Activated T-helper 2 cell treated with anti-CD3 and anti-CD28 coated beads, Interferon-gamma antibody, Interleukin-2, Interleukin-4, amounts not matched to agents 10 μg/mL and 5 μg/mL and 100 μg/mL, durations not matched to agents 14 hours and 24 hours and 36 hours (primary cell): ENCODE measurements around the gene ARMC2. TPM values are rescaled to one million over a fixed set of nuclear protein-coding genes. Genes with fewer than 3 reads are reported as not detected.
"Not testable (repeated sequence)": the region's sequence is repeated elsewhere in the genome, so short reads cannot be mapped to it uniquely, and the experiment has no call there.

Experiments used
- DNase-seq: peaks from one replicate; pipeline ENCODE4 v3.0.0; 2021; ENCODE audit warnings: low spot score
- H3K27ac Mint-ChIP-seq: one replicate; pipeline ENCODE4 v1.8.0; 2021; ENCODE audit warnings: mixed read lengths
- H3K27me3 Mint-ChIP-seq: one replicate; pipeline ENCODE4 v1.8.0; 2021; ENCODE audit warnings: low read depth, mixed read lengths
- H3K36me3 Mint-ChIP-seq: one replicate; pipeline ENCODE4 v1.8.0; 2021; ENCODE audit warnings: low read depth, mixed read lengths
- H3K4me1 Mint-ChIP-seq: one replicate; pipeline ENCODE4 v1.8.0; 2021; ENCODE audit warnings: low read depth, mixed read lengths
- H3K4me3 Mint-ChIP-seq: one replicate; pipeline ENCODE4 v1.8.0; 2021; ENCODE audit warnings: low read depth, mild to moderate bottlenecking, moderate library complexity, mixed read lengths
- H3K9me3 Mint-ChIP-seq: one replicate; pipeline ENCODE4 v1.8.0; 2021; ENCODE audit warnings: mixed read lengths
- intact Hi-C: fragments of 100-400 bp; cut with micrococcal nuclease; formaldehyde crosslinking; loops from one replicate; pipeline ENCODE4 v1.15.1; 2023
- total RNA-seq: library from RNA; stranded (reverse); gene quantifications from 2 replicates; pipeline ENCODE4 v1.2.3, GENCODE V29; 2022

The ARMC2 gene
- total RNA-seq, 1 donor from 2014 or later: 2.7 TPM

DNA sequence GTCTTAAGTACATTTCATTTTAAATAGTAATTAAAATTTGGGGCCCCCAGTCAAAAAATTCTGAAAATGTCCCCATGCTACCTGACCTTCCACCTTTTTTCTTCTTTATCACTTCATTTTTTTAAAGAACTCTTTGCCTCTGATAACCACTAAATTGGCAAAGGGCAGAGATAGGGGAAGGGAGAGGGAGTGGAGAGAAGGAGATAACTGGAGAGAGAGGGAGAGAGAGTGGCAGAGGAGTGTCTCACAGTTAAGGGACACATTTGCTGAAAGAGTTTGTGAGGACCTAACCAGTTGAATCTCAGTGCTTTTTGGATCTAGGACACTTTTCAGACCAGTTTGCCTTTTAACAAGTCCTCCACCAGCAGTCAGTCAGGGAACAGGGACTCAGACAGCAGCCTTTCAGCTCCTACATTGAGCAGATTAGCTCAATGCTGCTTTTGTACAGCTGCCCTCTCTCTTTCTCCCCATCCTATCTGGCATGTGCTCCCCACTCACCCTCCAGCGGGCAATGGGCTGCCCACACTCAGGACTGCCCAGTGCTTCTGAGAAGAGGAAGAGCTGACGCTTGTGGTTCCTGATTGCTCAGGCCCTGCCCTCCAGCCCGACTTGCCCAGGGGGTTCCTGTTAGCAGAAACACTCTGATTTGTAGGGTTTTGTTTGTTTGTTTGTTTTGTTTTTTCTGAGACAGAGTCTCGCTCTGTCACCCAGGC lies 14.4 kb downstream of the ARMC2 start:
- Mint-ChIP-seq H3K27me3 (peaks cover 1% of the 10 kb centered on the region), H3K9me3 (peaks cover 9% of the 10 kb centered on the region), H3K4me1 (peaks cover 21% of the 10 kb centered on the region), H3K4me3 (no peak overlapping the region), H3K36me3 (peaks cover 41% of the 10 kb centered on the region), H3K27ac (no peak overlapping the region)
- no peak for DNase-seq
- intact Hi-C loops: no loop called here

DNA sequence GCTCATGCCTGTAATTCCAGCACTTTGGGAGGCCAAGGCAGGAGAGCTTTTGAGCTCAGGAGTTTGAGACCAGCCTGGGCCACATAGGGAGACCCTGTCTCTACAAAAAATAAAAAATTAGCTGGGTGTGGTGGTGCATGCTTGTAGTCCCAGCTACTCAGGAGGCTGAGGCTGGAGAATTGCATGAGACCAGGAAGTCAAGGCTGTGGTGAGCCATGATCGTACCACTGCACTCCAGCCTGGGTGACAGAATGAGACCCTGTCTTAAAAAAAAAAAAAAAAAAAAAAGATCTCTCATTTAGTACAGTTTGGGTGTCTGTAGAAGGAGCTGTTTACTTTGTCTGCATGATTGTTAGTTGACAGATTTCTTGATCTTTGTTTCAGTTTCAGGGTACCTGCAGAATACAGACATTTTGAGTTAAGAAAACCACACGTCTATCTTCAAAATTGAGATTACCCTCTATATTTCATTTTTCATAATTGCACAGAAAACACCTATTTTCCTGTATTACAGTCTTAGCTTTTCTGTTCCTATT lies 17.6 kb downstream of the ARMC2 start:
- not testable (repeated sequence) for DNase-seq

DNA sequence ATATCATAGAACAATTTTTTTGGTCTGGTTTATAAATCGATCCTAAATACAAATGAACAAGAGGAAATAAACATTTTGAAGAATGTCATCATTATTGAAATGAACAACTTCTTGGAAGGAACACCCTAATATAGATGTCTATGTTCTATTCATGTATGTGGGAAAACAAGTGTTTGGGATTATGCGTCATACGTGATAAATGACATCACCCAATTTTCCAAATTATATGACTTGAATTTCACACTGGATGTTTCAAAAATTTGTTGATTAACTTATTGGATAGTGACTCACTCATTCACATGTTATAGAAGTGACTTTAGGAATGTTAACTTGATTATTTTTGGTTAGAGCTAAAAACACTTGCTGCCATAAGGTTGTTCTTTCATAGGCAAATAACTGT lies 18.6 kb downstream of the ARMC2 start:
- Mint-ChIP-seq H3K4me3 (no peak overlapping the region), H3K36me3 (peaks cover 33% of the 10 kb centered on the region), H3K9me3 (no peaks in the 10 kb centered on the region), H3K27ac (no peak overlapping the region), H3K27me3 (peaks cover 12% of the 10 kb centered on the region), H3K4me1 (peaks cover 36% of the 10 kb centered on the region)
- intact Hi-C loops: loop anchor here (1.0 kb wide), 1 partner anchor 8 kb away; no protein-coding TSS in a partner anchor
- no peak for DNase-seq

More for the DNA sequence above, 17.6 kb downstream of the ARMC2 start:
- H3K36me3 Mint-ChIP-seq: peaks cover 34% of the 10 kb centered on the region
- H3K4me3 Mint-ChIP-seq: peak overlapping the region; percentile 33
- peak overlapping the region; percentile 67 for H3K27ac Mint-ChIP-seq
- not testable (repeated sequence) for H3K27me3 Mint-ChIP-seq, H3K9me3 Mint-ChIP-seq
- H3K4me1 Mint-ChIP-seq: peaks cover 27% of the 10 kb centered on the region
- intact Hi-C loops: loop anchor here (1.0 kb wide), 1 partner anchor 8 kb away; no protein-coding TSS in a partner anchor

DNA sequence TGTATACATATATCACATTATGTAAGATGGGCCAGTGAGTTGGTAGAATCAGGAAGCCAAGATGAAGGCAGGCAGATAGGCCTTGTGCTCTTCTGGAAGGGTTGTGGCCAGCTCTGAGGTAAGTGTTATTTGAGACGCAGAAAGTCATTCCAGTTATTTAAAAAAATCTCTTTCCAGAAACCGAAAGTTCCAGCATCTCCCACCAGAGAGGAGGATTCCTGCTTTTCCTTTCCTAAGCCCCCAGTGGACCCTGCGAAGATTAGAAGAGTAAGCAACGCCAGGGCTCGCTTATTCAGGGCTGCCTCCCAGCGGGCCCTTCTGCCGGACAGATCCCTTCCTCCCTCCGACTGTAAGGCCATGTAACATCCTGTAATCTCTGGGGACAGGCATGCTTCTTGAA lies 20.4 kb downstream of the ARMC2 start:
- Mint-ChIP-seq H3K27ac (no peak overlapping the region), H3K27me3 (peaks cover 12% of the 10 kb centered on the region), H3K36me3 (peaks cover 37% of the 10 kb centered on the region), H3K4me1 (peaks cover 50% of the 10 kb centered on the region), H3K4me3 (no peak overlapping the region), H3K9me3 (no peaks in the 10 kb centered on the region)
- no peak for DNase-seq
- intact Hi-C loops: no loop called here

DNA sequence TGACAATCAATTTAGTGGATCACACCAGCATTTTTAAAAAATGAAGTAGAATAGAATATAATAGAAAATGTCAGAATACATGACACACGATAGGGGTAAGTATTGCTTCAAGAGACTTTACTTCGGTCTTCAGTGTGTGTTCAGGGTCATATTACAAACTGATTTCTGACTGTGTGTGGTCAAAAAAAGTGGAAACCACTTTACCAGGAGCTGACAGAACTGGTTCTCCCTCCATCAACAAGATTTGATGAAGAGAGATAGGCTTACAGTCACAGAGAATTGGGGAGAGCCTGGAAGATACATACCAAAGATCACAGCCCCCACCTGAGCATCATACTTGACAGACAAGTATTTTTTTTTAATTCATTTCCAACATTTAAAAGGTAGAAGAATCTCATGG lies 21.7 kb downstream of the ARMC2 start:
- intact Hi-C loops: no loop called here

DNA sequence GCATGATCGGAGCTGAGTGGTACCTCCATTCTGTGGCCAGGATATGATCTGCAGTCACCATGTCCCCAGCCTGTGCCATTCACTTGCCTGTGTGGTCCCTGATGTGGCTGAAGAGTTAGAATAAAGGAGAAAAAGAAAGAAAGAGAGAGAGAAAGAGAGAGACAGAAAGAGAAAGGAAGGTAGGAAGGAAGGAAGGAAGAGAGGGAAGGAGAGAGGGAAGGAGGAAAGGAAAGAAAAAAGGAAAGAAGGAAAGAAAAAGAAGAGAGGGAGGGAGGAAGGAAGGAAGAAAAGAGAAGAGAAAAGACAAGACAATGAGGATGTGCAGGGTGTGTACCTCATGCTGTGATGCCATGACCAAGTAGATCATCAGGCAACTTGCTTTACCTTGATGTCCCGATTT lies 22.1 kb downstream of the ARMC2 start:
- DNase-seq: no peak
- intact Hi-C loops: no loop called here
- Mint-ChIP-seq H3K27me3 (peaks cover 12% of the 10 kb centered on the region), H3K36me3 (peaks cover 34% of the 10 kb centered on the region), H3K9me3 (no peaks in the 10 kb centered on the region), H3K27ac (no peak overlapping the region), H3K4me1 (peaks cover 59% of the 10 kb centered on the region), H3K4me3 (no peak overlapping the region)

More for the DNA sequence above, 21.7 kb downstream of the ARMC2 start:
- peaks cover 34% of the 10 kb centered on the region for H3K36me3 Mint-ChIP-seq
- no peak for DNase-seq
- H3K27me3 Mint-ChIP-seq: peaks cover 12% of the 10 kb centered on the region
- H3K27ac Mint-ChIP-seq: no peak overlapping the region
- H3K9me3 Mint-ChIP-seq: no peaks in the 10 kb centered on the region
- H3K4me3 Mint-ChIP-seq: no peak overlapping the region
- H3K4me1 Mint-ChIP-seq: peaks cover 54% of the 10 kb centered on the region

DNA sequence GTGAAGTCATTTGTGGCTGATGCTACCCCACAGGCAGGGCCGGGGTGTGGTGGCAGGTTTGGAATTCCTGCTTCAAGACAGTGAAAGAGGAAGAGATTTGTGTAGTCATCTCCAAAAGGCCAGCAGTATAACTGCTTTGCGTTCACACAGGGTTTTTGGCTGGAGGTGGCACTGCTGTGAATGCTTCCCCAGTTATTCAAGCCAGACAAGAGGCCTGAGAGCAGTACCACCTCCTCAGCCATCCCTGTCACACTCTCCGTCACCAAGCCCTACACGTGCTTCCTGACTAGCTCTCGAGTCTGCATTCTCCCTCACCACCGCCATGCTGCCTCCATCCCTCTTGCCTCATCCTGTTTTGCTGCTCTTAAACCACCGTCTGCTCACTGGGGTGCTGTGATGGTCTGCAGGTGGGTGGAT lies 23.9 kb downstream of the ARMC2 start:
- H3K27ac Mint-ChIP-seq: peak overlapping the region; percentile 34
- H3K27me3 Mint-ChIP-seq: peaks cover 11% of the 10 kb centered on the region
- H3K4me1 Mint-ChIP-seq: peaks cover 47% of the 10 kb centered on the region
- H3K4me3 Mint-ChIP-seq: no peak overlapping the region
- H3K36me3 Mint-ChIP-seq: peaks cover 37% of the 10 kb centered on the region
- DNase-seq: no peak
- no peaks in the 10 kb centered on the region for H3K9me3 Mint-ChIP-seq
- intact Hi-C loops: no loop called here

DNA sequence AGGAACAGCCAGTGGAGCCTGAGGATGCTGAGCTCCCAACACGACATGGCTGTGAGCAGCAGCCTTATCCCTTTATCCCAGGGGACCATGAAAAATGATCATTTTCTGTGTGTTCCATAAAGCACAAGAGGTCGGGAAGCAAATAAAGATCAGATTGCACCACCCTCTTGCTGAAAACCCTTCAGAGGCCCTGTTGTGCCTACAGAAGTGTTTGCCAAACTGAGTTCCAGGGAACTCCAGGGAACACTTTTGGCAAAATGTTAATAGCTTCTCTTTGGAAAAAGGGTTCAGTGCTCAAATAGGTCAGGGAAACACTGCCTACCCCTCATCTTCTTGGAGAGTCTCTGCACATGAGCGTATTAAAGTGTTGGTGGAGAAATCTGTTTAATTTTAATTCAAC lies 24.4 kb downstream of the ARMC2 start:
- DNase-seq: no peak
- H3K4me3 Mint-ChIP-seq: no peak overlapping the region
- H3K27me3 Mint-ChIP-seq: peaks cover 11% of the 10 kb centered on the region
- peaks cover 49% of the 10 kb centered on the region for H3K4me1 Mint-ChIP-seq
- peaks cover 39% of the 10 kb centered on the region for H3K36me3 Mint-ChIP-seq
- intact Hi-C loops: no loop called here
- H3K27ac Mint-ChIP-seq: peak overlapping the region; percentile 34
- H3K9me3 Mint-ChIP-seq: no peaks in the 10 kb centered on the region

DNA sequence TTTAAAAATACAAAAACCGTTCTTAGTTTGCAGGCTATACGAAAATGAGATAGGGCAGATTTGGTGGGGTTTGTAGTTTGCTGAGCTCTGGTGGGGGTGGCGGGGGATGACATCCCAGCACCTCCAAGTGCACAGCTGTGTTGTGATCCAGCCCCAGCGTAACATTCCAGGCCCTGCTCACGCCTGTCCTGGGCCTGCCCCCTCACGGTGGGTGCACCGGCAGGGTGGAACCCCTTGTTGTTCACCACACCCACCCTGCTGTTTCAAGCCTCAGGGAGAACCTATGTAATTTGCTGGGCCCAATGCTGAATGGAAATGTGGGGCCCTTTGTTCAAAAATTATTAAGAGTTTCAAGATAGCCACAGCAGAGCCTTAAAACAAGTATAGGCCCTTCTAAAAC lies 25.0 kb downstream of the ARMC2 start:
- Mint-ChIP-seq H3K36me3 (peaks cover 45% of the 10 kb centered on the region), H3K27ac (no peak overlapping the region), H3K4me3 (no peak overlapping the region), H3K9me3 (no peaks in the 10 kb centered on the region), H3K27me3 (peaks cover 14% of the 10 kb centered on the region), H3K4me1 (peaks cover 52% of the 10 kb centered on the region)
- DNase-seq: no peak
- intact Hi-C loops: no loop called here

DNA sequence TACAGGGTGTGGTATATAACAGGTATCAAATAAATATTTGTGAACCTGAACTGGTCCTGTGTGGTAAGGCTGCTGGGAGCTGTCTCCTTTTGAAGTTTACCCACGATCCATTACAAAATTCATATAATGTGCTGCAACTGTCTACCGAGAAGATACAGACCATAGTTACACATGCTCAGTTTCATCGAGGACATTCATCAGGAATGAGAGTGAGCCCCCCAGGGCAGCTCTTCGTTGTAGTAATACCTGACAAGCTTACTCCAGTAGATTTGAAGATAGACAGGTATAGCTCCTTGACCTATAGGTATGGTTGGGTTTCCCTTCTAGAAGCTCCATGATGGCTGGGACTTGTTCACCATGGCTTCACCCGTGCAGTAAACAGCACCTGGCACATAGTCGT lies 25.7 kb downstream of the ARMC2 start:
- intact Hi-C loops: loop anchor here (1.0 to 2.0 kb wide), 6 partner anchors 8 to 135 kb away; partner anchors contain the start of gene ARMC2
- Mint-ChIP-seq H3K4me1 (peaks cover 53% of the 10 kb centered on the region), H3K27me3 (peaks cover 15% of the 10 kb centered on the region), H3K4me3 (peak overlapping the region; percentile 42), H3K27ac (peak overlapping the region; percentile 81), H3K36me3 (peaks cover 47% of the 10 kb centered on the region), H3K9me3 (peaks cover 4% of the 10 kb centered on the region)
- no peak for DNase-seq

DNA sequence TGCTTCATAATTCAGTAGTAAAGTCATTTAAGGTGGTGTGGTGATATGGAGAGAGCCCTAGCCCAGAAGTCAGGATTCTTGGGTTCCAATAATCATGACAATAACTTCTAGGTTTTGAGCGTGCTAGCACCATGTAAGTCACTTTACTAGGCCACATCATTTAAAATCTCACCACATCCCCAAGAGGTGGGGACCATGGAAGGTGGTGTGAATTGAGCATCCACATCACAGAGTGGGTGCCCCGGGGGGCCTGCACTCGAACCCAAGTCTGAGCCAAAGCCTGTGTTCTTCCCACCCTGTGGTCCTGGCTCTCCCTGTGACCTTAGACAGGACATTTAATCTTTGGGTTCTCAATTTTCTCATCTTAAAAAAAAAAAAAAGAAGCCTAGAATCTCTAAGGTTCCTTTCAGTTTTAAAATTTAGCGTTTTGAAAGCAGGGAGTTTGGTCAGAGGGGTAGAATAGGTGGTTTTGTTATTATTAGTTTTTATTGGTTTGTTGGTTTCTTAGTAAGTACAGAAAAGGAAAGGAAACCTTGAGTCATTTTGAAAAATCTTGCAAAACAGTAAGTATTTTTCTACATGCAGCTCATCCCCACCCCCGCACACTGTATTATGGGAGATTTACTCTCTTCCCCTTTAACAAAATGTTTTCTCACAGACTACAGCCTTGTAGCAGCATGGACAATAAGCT lies 26.4 kb downstream of the ARMC2 start:
- Mint-ChIP-seq H3K4me3 (peak overlapping the region; percentile 47), H3K9me3 (peaks cover 10% of the 10 kb centered on the region), H3K4me1 (peaks cover 53% of the 10 kb centered on the region), H3K27ac (peak overlapping the region; percentile 81), H3K27me3 (peaks cover 15% of the 10 kb centered on the region), H3K36me3 (peaks cover 53% of the 10 kb centered on the region)
- DNase-seq: peak; percentile 58
- intact Hi-C loops: loop anchor here (1.0 to 2.0 kb wide), 6 partner anchors 8 to 134 kb away; partner anchors contain the start of gene ARMC2

DNA sequence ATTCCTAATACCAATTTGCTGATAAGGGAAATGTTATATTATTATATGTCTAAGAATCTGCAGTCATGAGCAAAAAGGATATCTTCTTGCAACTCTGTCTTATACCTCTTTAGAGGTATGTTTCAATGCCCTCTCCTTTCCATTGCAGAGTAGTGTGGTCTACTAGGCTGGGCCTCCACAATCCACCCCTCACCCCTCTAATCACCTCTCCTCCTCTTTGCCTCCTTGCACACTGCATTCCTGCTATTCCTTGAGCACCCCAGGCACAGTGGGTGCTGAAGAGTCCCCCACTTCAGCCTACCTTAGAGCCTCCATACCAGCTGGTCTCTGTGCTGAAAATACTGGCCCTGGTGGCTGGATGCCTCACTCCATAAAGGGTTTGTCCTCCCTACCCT lies 26.9 kb downstream of the ARMC2 start:
- peaks cover 10% of the 10 kb centered on the region for H3K27me3 Mint-ChIP-seq

More for the DNA sequence above, 26.9 kb downstream of the ARMC2 start:
- Mint-ChIP-seq H3K4me3 (peak overlapping the region; percentile 47), H3K4me1 (peaks cover 54% of the 10 kb centered on the region), H3K36me3 (peaks cover 53% of the 10 kb centered on the region), H3K9me3 (peaks cover 10% of the 10 kb centered on the region), H3K27ac (peak overlapping the region; percentile 81)
- DNase-seq: no peak
- intact Hi-C loops: loop anchor here (2.0 kb wide), 2 partner anchors 22 to 134 kb away; no protein-coding TSS in a partner anchor
